CD4-positive, alpha-beta T cell treated with Interleukin-6 for 4 hours (primary cell): ENCODE measurements around the gene MAGEA11.
"Not testable (repeated sequence)": the region's sequence is repeated elsewhere in the genome, so short reads cannot be mapped to it uniquely, and the experiment has no call there.

ENCODE experiments used
- DNase-seq: peaks from one replicate; pipeline ENCODE4 v3.0.0-alpha.2; 2020; ENCODE audit warnings: mixed read lengths

The MAGEA11 gene

GRCh38 chrX:149720021-149720689 is 8.3 kb downstream of the MAGEA11 start:
- DNase-seq = no peak

GRCh38 chrX:149721241-149721640 is 9.4 kb downstream of the MAGEA11 start:
- not testable (repeated sequence) for DNase-seq

- no peak for DNase-seq
These were observed 9.9 kb downstream of the MAGEA11 start for GRCh38 chrX:149721778-149722177.

- DNase-seq = not testable (repeated sequence)
These were observed 11.8 kb downstream of the MAGEA11 start for GRCh38 chrX:149723583-149724118.

GRCh38 chrX:149727308-149727707 is 15.4 kb downstream of the MAGEA11 start:
- not testable (repeated sequence) for DNase-seq

GRCh38 chrX:149742269-149742668 is 30.4 kb downstream of the MAGEA11 start:
- not testable (repeated sequence) for DNase-seq

GRCh38 chrX:149746390-149747007 is 34.6 kb downstream of the MAGEA11 start:
- not testable (repeated sequence) for DNase-seq

GRCh38 chrX:149757206-149758067 is 45.6 kb downstream of the MAGEA11 start:
- DNase-seq = no peak

- DNase-seq = no peak
These were observed 46.3 kb downstream of the MAGEA11 start for GRCh38 chrX:149758068-149758714.

- not testable (repeated sequence) for DNase-seq
These were observed 46.8 kb downstream of the MAGEA11 start for GRCh38 chrX:149758715-149759078.

GRCh38 chrX:149759824-149760223 is 48.0 kb downstream of the MAGEA11 start:
- DNase-seq = no peak

GRCh38 chrX:149760965-149761364 is 49.1 kb downstream of the MAGEA11 start:
- no peak for DNase-seq

- not testable (repeated sequence) for DNase-seq
These were observed 50.2 kb downstream of the MAGEA11 start for GRCh38 chrX:149761858-149762674.

GRCh38 chrX:149762696-149763614 is 51.1 kb downstream of the MAGEA11 start:
- no peak for DNase-seq
